HCT116 (cell line): ENCODE measurements around the gene FSD1. TPM values are rescaled to one million over a fixed set of nuclear protein-coding genes. Genes with fewer than 3 reads are reported as not detected.
A peak's percentile ranks its signal among the peaks of the same experiment; 100 is the strongest.

Source experiments
- ATAC-seq: fragments of 200-7000 bp; cut with Tn5 transposase; 2 replicates; pipeline ENCODE4 v1.9.1; 2020; ENCODE audit warnings: mild to moderate bottlenecking, moderate library complexity
- BruUV-seq: library from RNA; stranded (reverse); fragments of 400-500 nt; replicated peaks from 2 replicates; lab custom pipeline; 2021; lab: Mats Ljungman, UMichigan
- CTCF ChIA-PET: fragments of 300-600 bp; sonication (Branson Sonifier 250); formaldehyde crosslinking; loops from one replicate; lab custom pipeline; 2021; ENCODE audit warnings: antibody characterized with exemption; lab: Charles Lee
- POLR2A ChIA-PET: fragments of 300-600, 350-600 bp; sonication (Branson Sonifier 250); formaldehyde crosslinking; loops from one replicate; lab custom pipeline; 2021; ENCODE audit warnings: antibody characterized with exemption; lab: Charles Lee
- RAD21 ChIA-PET, 2 experiments: fragments of 300-600 bp; sonication (Branson Sonifier 250); formaldehyde crosslinking; loops; one replicate each; lab custom pipeline; 2023; ENCODE audit warnings: low total read pairs in 2 of 2; ENCODE audit not compliant: uncharacterized antibody in 2 of 2, unreplicated experiment in 2 of 2, low non-redundant PET in 1 of 2; lab: Charles Lee
- DNase-seq: peaks from one replicate; pipeline ENCODE4 v3.0.0-alpha.2; 2010; ENCODE audit warnings: low read depth, low spot score
- H2AFZ ChIP-seq: fragments of 200-600 bp; shearing (Covaris generic), sonication (generic); 2 replicates; pipeline ENCODE4 v1.6.1; 2017; ENCODE audit warnings: low read depth, mixed run types, mixed read lengths, antibody characterized with exemption, low read length; ENCODE audit not compliant: poor library complexity, severe bottlenecking
- H3K27ac ChIP-seq: 2 replicates; pipeline ENCODE4 v1.5.1; 2012; ENCODE audit warnings: low read depth, low read length
- H3K27me3 ChIP-seq: fragments of 200-600 bp; sonication (generic); 2 replicates; pipeline ENCODE4 v1.6.1; 2016; ENCODE audit warnings: mixed run types, low read length, mixed read lengths; ENCODE audit not compliant: insufficient read depth
- H3K36me3 ChIP-seq, 2 experiments: fragments of 200-500 bp in 1 of 2; fragments of 200-600 bp in 1 of 2; sonication (Bioruptor generic) in 1 of 2; sonication (generic) in 1 of 2; 2 replicates each; pipeline versions ENCODE4 v1.5.1 to v1.6.1; 2014 to 2016; ENCODE audit warnings: low read length in 2 of 2, inconsistent platforms in 1 of 2, mixed read lengths in 1 of 2, mixed run types in 1 of 2; ENCODE audit not compliant: insufficient read depth in 2 of 2, control insufficient read depth in 1 of 2
- H3K4me1 ChIP-seq, 2 experiments: fragments of 200-600 bp in 1 of 2; sonication (generic) in 1 of 2; 2 replicates each; pipeline versions ENCODE4 v1.5.1 to v1.6.1; 2012 to 2017; ENCODE audit warnings: low read length in 2 of 2, inconsistent platforms in 1 of 2, mild to moderate bottlenecking in 1 of 2, mixed read lengths in 1 of 2, mixed run types in 1 of 2, moderate library complexity in 1 of 2; ENCODE audit not compliant: insufficient read depth in 2 of 2, control insufficient read depth in 1 of 2
- H3K4me2 ChIP-seq: fragments of 200-600 bp; sonication (generic); 2 replicates; pipeline ENCODE4 v1.6.1; 2017; ENCODE audit warnings: mixed run types, low read length, mixed read lengths
- H3K4me3 ChIP-seq, 2 experiments: fragments of 200-600 bp in 1 of 2; sonication (generic) in 1 of 2; replicated peaks in 1 of 2; 2 replicates each; pipeline ENCODE4 v1.5.1; 2011 to 2016; ENCODE audit warnings: low read length in 2 of 2, control low read depth in 1 of 2, low read depth in 1 of 2, mild to moderate bottlenecking in 1 of 2, mixed read lengths in 1 of 2, mixed run types in 1 of 2
- H3K79me2 ChIP-seq: fragments of 200-600 bp; sonication (generic); 2 replicates; pipeline ENCODE4 v1.6.1; 2017; ENCODE audit warnings: mild to moderate bottlenecking, mixed run types, low read length, moderate library complexity, mixed read lengths; ENCODE audit not compliant: insufficient read depth
- H3K9ac ChIP-seq: fragments of 200-600 bp; sonication (generic); 2 replicates; pipeline ENCODE4 v1.6.1; 2016; ENCODE audit warnings: low read length, mixed read lengths
- H3K9me2 ChIP-seq: fragments of 200-600 bp; sonication (generic), shearing (Covaris generic); 2 replicates; pipeline ENCODE4 v1.6.1; 2017; ENCODE audit warnings: mixed run types, mild to moderate bottlenecking, moderate library complexity; ENCODE audit not compliant: insufficient read depth
- H3K9me3 ChIP-seq, 2 experiments: fragments of 200-500 bp in 1 of 2; fragments of 200-600 bp in 1 of 2; sonication (Bioruptor generic) in 1 of 2; sonication (generic) in 1 of 2; 2 replicates each; pipeline ENCODE4 v1.6.1; 2014 to 2017; ENCODE audit warnings: low read length in 2 of 2, mixed read lengths in 2 of 2, inconsistent platforms in 1 of 2, low read depth in 1 of 2, mild to moderate bottlenecking in 1 of 2, mixed run types in 1 of 2, moderate library complexity in 1 of 2; ENCODE audit not compliant: control insufficient read depth in 1 of 2, insufficient read depth in 1 of 2
- H4K20me1 ChIP-seq: fragments of 200-600 bp; sonication (generic), shearing (Covaris generic); 2 replicates; pipeline ENCODE4 v1.6.1; 2017; ENCODE audit warnings: mixed run types, mild to moderate bottlenecking, moderate library complexity; ENCODE audit not compliant: insufficient read depth
- CBX3 ChIP-seq: IDR thresholded peaks from 2 replicates; pipeline ENCODE4 v1.6.1; 2012; ENCODE audit warnings: low read depth
- EGR1 ChIP-seq: IDR thresholded peaks from 2 replicates; pipeline ENCODE4 v1.6.1; 2012; ENCODE audit warnings: low read depth
- ELF1 ChIP-seq: IDR thresholded peaks from 2 replicates; pipeline ENCODE4 v1.6.1; 2012; ENCODE audit warnings: low read depth, borderline replicate concordance
- EZH2 ChIP-seq: fragments of 200-600 bp; sonication (generic); IDR thresholded peaks from 2 replicates; pipeline ENCODE4 v1.6.1; 2017; ENCODE audit warnings: antibody characterized with exemption, mixed run types
- EZH2phosphoT487 ChIP-seq: fragments of 200-600 bp; IDR thresholded peaks from 2 replicates; pipeline ENCODE4 v1.6.1; 2018; ENCODE audit warnings: antibody characterized with exemption, borderline replicate concordance
- JUND ChIP-seq: IDR thresholded peaks from 2 replicates; pipeline ENCODE4 v1.6.1; 2012
- POLR2A ChIP-seq: IDR thresholded peaks from 2 replicates; pipeline ENCODE4 v1.7.0; 2011; ENCODE audit warnings: borderline replicate concordance; ENCODE audit not compliant: insufficient read depth, insufficient read length; ENCODE audit errors: extremely low read depth
- POLR2AphosphoS5 ChIP-seq: IDR thresholded peaks from 2 replicates; pipeline ENCODE4 v1.6.1; 2011; ENCODE audit warnings: mild to moderate bottlenecking, low read depth, low read length, moderate library complexity
- RAD21 ChIP-seq: IDR thresholded peaks from 2 replicates; pipeline ENCODE4 v1.6.1; 2012; ENCODE audit warnings: low read depth, mild to moderate bottlenecking
- SIN3A ChIP-seq: IDR thresholded peaks from 2 replicates; pipeline ENCODE4 v1.6.1; 2012; ENCODE audit warnings: low read depth
- SP1 ChIP-seq: IDR thresholded peaks from 2 replicates; pipeline ENCODE4 v1.6.1; 2012; ENCODE audit warnings: low read depth
- SRF ChIP-seq: IDR thresholded peaks from 2 replicates; pipeline ENCODE4 v1.6.1; 2012; ENCODE audit warnings: low read depth
- TCF7L2 ChIP-seq: IDR thresholded peaks from 2 replicates; pipeline ENCODE4 v1.7.0; 2011; ENCODE audit warnings: borderline replicate concordance, inconsistent platforms; ENCODE audit not compliant: insufficient read depth, insufficient read length; ENCODE audit errors: extremely low read depth
- YY1 ChIP-seq: IDR thresholded peaks from 2 replicates; pipeline ENCODE4 v1.6.1; 2011; ENCODE audit warnings: low read length, low read depth, moderate library complexity, mild to moderate bottlenecking; ENCODE audit not compliant: insufficient replicate concordance; ENCODE audit errors: extremely low read depth
- ZFX ChIP-seq: fragments of 450-650 bp; IDR thresholded peaks from 2 replicates; pipeline ENCODE4 v1.6.1; 2017
- ZNF274 ChIP-seq: fragments of 200-500 bp; sonication (Bioruptor generic); IDR thresholded peaks from 2 replicates; pipeline ENCODE4 v1.6.1; 2014; ENCODE audit warnings: mild to moderate bottlenecking, low read depth, low read length, inconsistent platforms
- intact Hi-C: fragments of 100-400 bp; cut with micrococcal nuclease; formaldehyde crosslinking; loops from 2 replicates; pipeline ENCODE4 v1.10.0; 2022
- total RNA-seq: library from RNA; stranded (reverse); gene quantifications from one replicate; pipeline ENCODE4 v1.2.1, GENCODE V29; 2021; ENCODE audit not compliant: unreplicated experiment
- TF ChIP-seq, protein P1 (sequence below): IDR thresholded peaks from 2 replicates; pipeline ENCODE4 v1.6.1; 2012
- TF ChIP-seq, protein P2 (sequence below): IDR thresholded peaks from 2 replicates; pipeline ENCODE4 v1.6.1; 2011; ENCODE audit warnings: mild to moderate bottlenecking, low read length, moderate library complexity; ENCODE audit not compliant: insufficient replicate concordance; ENCODE audit errors: extremely low read depth
- TF ChIP-seq, protein P3 (sequence below): IDR thresholded peaks from 2 replicates; pipeline ENCODE4 v1.6.1; 2012
- TF ChIP-seq, protein P4 (sequence below): IDR thresholded peaks from 2 replicates; pipeline ENCODE4 v1.6.1; 2012; ENCODE audit warnings: low read depth

The FSD1 gene
- total RNA-seq, 1 experiment from 2014 or later, result 20.1 TPM

DNA sequence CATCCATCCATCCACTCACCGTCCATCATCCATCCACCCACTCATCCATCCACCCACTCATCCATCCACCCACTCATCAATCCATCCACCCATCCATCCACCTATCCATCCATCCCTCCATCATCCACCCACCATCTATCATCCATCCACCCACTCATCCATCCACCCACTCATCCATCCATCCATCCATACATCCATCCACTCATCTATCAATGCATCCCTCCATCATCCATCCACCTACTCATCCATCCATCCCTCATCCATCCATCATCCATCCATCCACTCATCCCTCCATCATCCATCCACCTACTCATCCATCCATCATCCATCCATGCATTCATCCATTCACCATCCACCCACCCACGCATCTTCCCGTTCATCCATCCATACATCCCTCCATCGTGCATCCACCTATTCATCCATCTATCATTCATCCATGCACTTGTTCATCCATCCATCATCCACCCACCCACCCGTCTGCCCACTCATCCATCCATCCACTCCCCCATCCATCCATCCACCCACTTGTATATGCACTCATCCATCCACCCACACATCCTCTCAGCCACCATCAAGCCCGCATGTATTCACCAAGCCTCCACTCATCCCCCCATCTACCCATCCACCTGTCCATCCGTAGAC lies 30.7 kb downstream of the FSD1 start:
- POLR2A ChIA-PET, result no interaction called here
- no peak for DNase-seq
- Histone ChIP-seq H3K4me2 (no peak overlapping the region), H3K9me2 (no peaks in the 10 kb centered on the region), H4K20me1 (no peaks in the 10 kb centered on the region), H3K79me2 (no peaks in the 10 kb centered on the region), H3K9ac (no peak overlapping the region), H3K36me3 (no peaks in the 10 kb centered on the region), H3K4me1 (no peaks in the 10 kb centered on the region), H3K27me3 (no peaks in the 10 kb centered on the region), H2AFZ (no peak overlapping the region), H3K27ac (no peak overlapping the region), H3K4me3 (no peak overlapping the region), H3K9me3 (no peaks in the 10 kb centered on the region)
- RAD21 ChIA-PET, result no interaction called here
- CTCF ChIA-PET, result no interaction called here
- intact Hi-C loops, result no loop called here
- no peak for ATAC-seq
- BruUV-seq, result TSS peak; percentile 23
- no peak for TF ChIP-seq EGR1
- TF ChIP-seq CBX3, result no peak
- TF ChIP-seq POLR2A, result no peak
- TF ChIP-seq ZFX, result no peak
- TF ChIP-seq, protein P1, sequence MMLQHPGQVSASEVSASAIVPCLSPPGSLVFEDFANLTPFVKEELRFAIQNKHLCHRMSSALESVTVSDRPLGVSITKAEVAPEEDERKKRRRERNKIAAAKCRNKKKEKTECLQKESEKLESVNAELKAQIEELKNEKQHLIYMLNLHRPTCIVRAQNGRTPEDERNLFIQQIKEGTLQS, result no peak
- TF ChIP-seq, protein P2, sequence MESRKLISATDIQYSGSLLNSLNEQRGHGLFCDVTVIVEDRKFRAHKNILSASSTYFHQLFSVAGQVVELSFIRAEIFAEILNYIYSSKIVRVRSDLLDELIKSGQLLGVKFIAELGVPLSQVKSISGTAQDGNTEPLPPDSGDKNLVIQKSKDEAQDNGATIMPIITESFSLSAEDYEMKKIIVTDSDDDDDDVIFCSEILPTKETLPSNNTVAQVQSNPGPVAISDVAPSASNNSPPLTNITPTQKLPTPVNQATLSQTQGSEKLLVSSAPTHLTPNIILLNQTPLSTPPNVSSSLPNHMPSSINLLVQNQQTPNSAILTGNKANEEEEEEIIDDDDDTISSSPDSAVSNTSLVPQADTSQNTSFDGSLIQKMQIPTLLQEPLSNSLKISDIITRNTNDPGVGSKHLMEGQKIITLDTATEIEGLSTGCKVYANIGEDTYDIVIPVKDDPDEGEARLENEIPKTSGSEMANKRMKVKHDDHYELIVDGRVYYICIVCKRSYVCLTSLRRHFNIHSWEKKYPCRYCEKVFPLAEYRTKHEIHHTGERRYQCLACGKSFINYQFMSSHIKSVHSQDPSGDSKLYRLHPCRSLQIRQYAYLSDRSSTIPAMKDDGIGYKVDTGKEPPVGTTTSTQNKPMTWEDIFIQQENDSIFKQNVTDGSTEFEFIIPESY, result no peak
- TF ChIP-seq SP1, result no peak
- no peak for TF ChIP-seq ZNF274
- no peak for TF ChIP-seq EZH2phosphoT487
- TF ChIP-seq SRF, result no peak
- no peak for TF ChIP-seq ELF1
- TF ChIP-seq, protein P3, sequence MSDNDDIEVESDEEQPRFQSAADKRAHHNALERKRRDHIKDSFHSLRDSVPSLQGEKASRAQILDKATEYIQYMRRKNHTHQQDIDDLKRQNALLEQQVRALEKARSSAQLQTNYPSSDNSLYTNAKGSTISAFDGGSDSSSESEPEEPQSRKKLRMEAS, result no peak
- TF ChIP-seq, protein P4, sequence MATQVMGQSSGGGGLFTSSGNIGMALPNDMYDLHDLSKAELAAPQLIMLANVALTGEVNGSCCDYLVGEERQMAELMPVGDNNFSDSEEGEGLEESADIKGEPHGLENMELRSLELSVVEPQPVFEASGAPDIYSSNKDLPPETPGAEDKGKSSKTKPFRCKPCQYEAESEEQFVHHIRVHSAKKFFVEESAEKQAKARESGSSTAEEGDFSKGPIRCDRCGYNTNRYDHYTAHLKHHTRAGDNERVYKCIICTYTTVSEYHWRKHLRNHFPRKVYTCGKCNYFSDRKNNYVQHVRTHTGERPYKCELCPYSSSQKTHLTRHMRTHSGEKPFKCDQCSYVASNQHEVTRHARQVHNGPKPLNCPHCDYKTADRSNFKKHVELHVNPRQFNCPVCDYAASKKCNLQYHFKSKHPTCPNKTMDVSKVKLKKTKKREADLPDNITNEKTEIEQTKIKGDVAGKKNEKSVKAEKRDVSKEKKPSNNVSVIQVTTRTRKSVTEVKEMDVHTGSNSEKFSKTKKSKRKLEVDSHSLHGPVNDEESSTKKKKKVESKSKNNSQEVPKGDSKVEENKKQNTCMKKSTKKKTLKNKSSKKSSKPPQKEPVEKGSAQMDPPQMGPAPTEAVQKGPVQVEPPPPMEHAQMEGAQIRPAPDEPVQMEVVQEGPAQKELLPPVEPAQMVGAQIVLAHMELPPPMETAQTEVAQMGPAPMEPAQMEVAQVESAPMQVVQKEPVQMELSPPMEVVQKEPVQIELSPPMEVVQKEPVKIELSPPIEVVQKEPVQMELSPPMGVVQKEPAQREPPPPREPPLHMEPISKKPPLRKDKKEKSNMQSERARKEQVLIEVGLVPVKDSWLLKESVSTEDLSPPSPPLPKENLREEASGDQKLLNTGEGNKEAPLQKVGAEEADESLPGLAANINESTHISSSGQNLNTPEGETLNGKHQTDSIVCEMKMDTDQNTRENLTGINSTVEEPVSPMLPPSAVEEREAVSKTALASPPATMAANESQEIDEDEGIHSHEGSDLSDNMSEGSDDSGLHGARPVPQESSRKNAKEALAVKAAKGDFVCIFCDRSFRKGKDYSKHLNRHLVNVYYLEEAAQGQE, result no peak
- no peak for TF ChIP-seq EZH2
- no peak for TF ChIP-seq SIN3A
- TF ChIP-seq TCF7L2, result no peak
- no peak for TF ChIP-seq JUND
- no peak for TF ChIP-seq RAD21
- no peak for TF ChIP-seq POLR2AphosphoS5
- no peak for TF ChIP-seq YY1
